ENCODE data around the gene CALB2. TPM values are rescaled to one million over a fixed set of nuclear protein-coding genes. Genes with fewer than 3 reads are reported as not detected.

CALB2 gene
- total RNA-seq, 2 experiments from 2014 or later: not detected

DNA sequence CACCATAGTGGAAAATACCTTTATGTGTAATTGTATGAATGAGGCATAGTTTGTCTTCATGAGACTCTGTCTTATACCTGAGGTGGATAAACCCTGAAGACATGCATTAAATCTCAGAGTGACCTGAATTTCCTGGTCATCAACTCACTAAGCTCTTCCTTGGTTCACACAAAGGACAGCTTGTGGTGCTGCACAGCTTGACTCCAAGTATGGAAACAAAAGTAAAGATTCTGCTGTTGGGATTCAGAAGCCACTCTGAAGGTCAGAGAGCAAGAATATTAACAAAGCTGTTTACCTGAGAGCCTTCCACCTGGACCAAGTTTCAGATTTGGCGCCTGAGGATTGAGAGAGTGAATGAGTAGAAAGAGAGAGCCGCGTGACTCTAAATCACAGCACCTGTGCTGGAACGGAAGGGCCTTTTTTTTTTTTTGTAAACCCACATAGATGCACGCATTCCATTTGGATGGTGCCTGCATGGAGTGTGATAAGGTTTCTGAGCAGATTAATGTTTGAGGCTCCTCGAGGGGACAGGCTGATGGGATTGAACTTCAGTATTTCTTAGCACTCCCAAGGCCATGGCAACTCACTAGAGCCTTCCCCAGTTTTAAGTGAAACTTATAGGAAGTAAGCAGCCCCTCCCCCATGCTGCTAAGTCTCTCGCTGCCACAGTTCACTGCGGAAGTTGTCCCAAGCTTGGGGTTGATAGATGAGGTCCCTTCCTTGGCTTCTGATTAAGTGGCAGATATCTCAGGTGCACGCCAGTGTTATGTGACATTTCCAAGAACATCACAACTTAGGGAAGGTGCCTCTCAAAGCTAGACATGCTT, 28.7 kb downstream of the CALB2 start:
- Histone ChIP-seq H3K79me2 (ENCODE audit: insufficient read depth, low read depth, low read length) (no peaks in the 10 kb centered on the region), H4K20me1 (ENCODE audit: insufficient read depth, low read length) (no peaks in the 10 kb centered on the region; the same call in 1 of the 2 replicates), H3K4me1 (ENCODE audit: insufficient read depth, low read length, poor library complexity, severe bottlenecking) (peaks cover 11% of the 10 kb centered on the region), H3K4me2 (ENCODE audit: low read length) (peak overlapping the region; percentile 47), H3K9me2 (ENCODE audit: insufficient read depth, low read length) (no peaks in the 10 kb centered on the region), H3K9me3 (ENCODE audit: low read length) (no peaks in the 10 kb centered on the region), H3K36me3 (ENCODE audit: insufficient read depth, low read length) (no peaks in the 10 kb centered on the region), H3K27ac (ENCODE audit: low read depth, low read length, poor library complexity, severe bottlenecking) (no peak overlapping the region), H3K4me3 (ENCODE audit: low read depth, low read length, poor library complexity, severe bottlenecking) (no peak overlapping the region), H2AFZ (ENCODE audit: low read length) (peak overlapping the region; percentile 67)
- no TSS peak for BruUV-seq (replicated peaks)
- peak; percentile 44 for DNase-seq (ENCODE audit: low spot score)
- ChIA-PET CTCF (ENCODE audit: unreplicated experiment) (no interaction called here), POLR2A (interaction anchor here (0.6 to 0.7 kb wide), 2 partner anchors 700 to 772 kb away, joined by 3 to 5 read pairs; no protein-coding TSS in a partner anchor)
- no peak for TF ChIP-seq CTCF (conservative IDR thresholded peaks at IDR 0.05; ENCODE audit: low read length)
- intact Hi-C loops (cut with micrococcal nuclease; ENCODE audit: unreplicated experiment): no loop called here

DNA sequence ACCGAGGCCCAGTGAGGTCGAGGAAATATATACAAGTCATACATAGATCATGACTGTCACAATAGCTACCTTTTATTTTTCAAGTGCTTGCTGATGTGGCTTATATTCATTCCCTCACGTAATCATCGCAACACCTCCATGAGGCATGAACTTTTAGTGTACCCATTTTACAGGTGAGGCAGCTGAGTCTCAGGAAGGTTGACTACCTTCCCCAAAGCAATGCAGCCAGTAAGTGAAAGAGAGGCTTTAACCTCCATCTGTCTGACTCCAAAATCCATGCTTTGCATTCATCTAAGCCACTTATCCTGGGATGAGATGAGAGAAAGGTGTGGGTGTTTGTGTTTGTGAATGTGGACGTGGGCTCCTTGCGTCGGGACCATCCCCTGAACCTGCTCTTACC, 30.8 kb downstream of the CALB2 start:
- no TSS peak for BruUV-seq (replicated peaks)
- Histone ChIP-seq H3K9me2 (ENCODE audit: insufficient read depth, low read length) (no peaks in the 10 kb centered on the region), H2AFZ (ENCODE audit: low read length) (no peak overlapping the region), H3K4me2 (ENCODE audit: low read length) (no peak overlapping the region), H4K20me1 (ENCODE audit: insufficient read depth, low read length) (no peaks in the 10 kb centered on the region), H3K9me3 (ENCODE audit: low read length) (no peaks in the 10 kb centered on the region), H3K27ac (ENCODE audit: low read depth, low read length, poor library complexity, severe bottlenecking) (no peak overlapping the region), H3K4me3 (ENCODE audit: low read depth, low read length, poor library complexity, severe bottlenecking) (no peak overlapping the region), H3K4me1 (ENCODE audit: insufficient read depth, low read length, poor library complexity, severe bottlenecking) (peaks cover 11% of the 10 kb centered on the region), H3K36me3 (ENCODE audit: insufficient read depth, low read length) (no peaks in the 10 kb centered on the region), H3K79me2 (ENCODE audit: insufficient read depth, low read depth, low read length) (no peaks in the 10 kb centered on the region)
- intact Hi-C loops (cut with micrococcal nuclease; ENCODE audit: unreplicated experiment): no loop called here
- no peak for DNase-seq (ENCODE audit: low spot score)
- CTCF ChIA-PET (ENCODE audit: unreplicated experiment): no interaction called here
- no peak for TF ChIP-seq EZH2phosphoT487 (IDR thresholded peaks at IDR 0.05; ENCODE audit: borderline replicate concordance, low read depth, low read length)
- no peak for TF ChIP-seq CTCF (conservative IDR thresholded peaks at IDR 0.05; ENCODE audit: low read length)
- POLR2A ChIA-PET: interaction anchor here (0.5 to 0.7 kb wide), 2 partner anchors 140 to 1571 kb away, joined by 3 read pairs; no protein-coding TSS in a partner anchor

DNA sequence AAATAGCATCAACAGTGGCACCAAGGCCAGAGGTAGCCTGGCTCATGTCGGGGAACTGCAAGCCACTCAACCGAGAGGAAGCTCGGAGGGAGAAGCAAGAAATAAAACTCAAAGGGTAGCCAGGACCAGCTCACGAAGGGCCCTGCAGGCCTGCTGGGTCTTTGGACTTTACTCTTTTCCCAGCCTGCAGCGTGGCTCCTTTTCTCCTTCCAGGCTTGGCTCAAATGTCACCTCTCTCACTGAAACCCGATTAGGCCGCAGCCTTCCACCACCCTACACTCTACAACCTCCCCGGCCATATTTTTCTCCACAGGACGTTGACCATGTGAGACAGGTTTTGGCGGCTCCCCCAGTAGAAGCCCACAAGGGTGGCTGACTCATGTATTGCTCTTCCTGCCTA, 38.1 kb downstream of the CALB2 start:
- no peak for DNase-seq (ENCODE audit: low spot score)
- H4K20me1 ChIP-seq (ENCODE audit: insufficient read depth, low read length): no peaks in the 10 kb centered on the region
- H3K9me2 ChIP-seq (ENCODE audit: insufficient read depth, low read length): no peaks in the 10 kb centered on the region
- BruUV-seq (replicated peaks): no TSS peak
- CTCF ChIA-PET (ENCODE audit: unreplicated experiment): no interaction called here
- no peaks in the 10 kb centered on the region for H3K4me1 ChIP-seq (ENCODE audit: insufficient read depth, low read length, poor library complexity, severe bottlenecking)
- no peak overlapping the region for H2AFZ ChIP-seq (ENCODE audit: low read length)
- intact Hi-C loops (cut with micrococcal nuclease; ENCODE audit: unreplicated experiment): no loop called here
- H3K79me2 ChIP-seq (ENCODE audit: insufficient read depth, low read depth, low read length): no peaks in the 10 kb centered on the region
- no peaks in the 10 kb centered on the region for H3K36me3 ChIP-seq (ENCODE audit: insufficient read depth, low read length)
- POLR2A ChIA-PET: no interaction called here
- H3K4me2 ChIP-seq (ENCODE audit: low read length): no peak overlapping the region
- no peak overlapping the region for H3K4me3 ChIP-seq (ENCODE audit: low read depth, low read length, poor library complexity, severe bottlenecking)
- TF ChIP-seq EZH2phosphoT487 (IDR thresholded peaks at IDR 0.05; ENCODE audit: borderline replicate concordance, low read depth, low read length) (no peak), CTCF (conservative IDR thresholded peaks at IDR 0.05; ENCODE audit: low read length) (no peak)
- H3K9me3 ChIP-seq (ENCODE audit: low read length): no peaks in the 10 kb centered on the region
- H3K27ac ChIP-seq (ENCODE audit: low read depth, low read length, poor library complexity, severe bottlenecking): no peak overlapping the region
